ENCODE data around the gene LYST. TPM values are rescaled to one million over a fixed set of nuclear protein-coding genes. Genes with fewer than 3 reads are reported as not detected.

Gene LYST
- total RNA-seq, 4 donors from 2014 or later: 46.8 to 68.4 (median 47.8) TPM

GRCh38 chr1:235865565-235866204 lies 1.0 kb downstream of the LYST start:
- no peak for DNase-seq
- Histone ChIP-seq H3K4me1 (peaks cover 13 to 19% of the 10 kb centered on the region in 2 donors), H3K27ac (peak overlapping the region; percentile 94 to 97 (median 97)), H3K9me3 (no peaks in the 10 kb centered on the region), H3K27me3 (no peaks in the 10 kb centered on the region), H3K36me3 (no peaks in the 10 kb centered on the region), H3K4me3 (replicated peaks in 1 of 3) (peak overlapping the region; percentile 16 to 71 (median 66))
- WGBS, 2 donors: 3 to 4% methylated on average over 16 of the region's 16 CpGs
- intact Hi-C loops (cut with DNase I): no loop called here
- no peak for TF ChIP-seq POLR2A (IDR thresholded peaks at IDR 0.05)
- TF ChIP-seq CTCF (IDR thresholded peaks at IDR 0.05): peak in 2 of 6 experiments; percentile 23 to 28

DNA sequence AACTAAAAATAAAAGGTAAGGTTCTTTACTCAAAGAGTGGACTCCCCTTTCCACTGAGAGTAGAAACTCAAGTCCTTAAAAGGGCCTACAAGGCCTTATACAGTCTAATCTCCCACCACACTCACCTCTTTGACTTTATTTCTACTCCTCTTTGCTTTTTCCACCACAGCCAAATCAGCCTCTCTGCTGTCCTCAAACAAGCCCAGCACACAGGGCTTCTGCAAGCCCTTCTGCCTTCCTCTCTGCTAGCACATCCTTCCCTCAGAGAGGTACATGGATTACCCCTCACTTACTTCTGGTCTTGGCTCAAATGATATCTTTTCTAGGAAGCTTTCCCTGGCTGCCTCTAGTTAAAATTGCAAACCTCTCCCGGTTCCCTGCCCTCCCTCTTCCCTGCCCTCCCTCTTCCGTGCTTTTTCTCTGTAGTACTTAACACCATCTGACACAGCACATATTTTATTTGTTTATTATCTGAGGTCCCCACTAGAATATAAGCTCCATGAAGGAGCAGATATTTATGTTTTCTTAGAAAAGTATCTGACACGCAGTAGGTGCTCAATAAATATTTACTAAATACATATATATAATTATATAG lies 1.7 kb downstream of the LYST start:
- H3K36me3 ChIP-seq: no peaks in the 10 kb centered on the region
- intact Hi-C loops (cut with DNase I): loop anchor here (5.0 kb wide), 1 partner anchor 107 kb away; no protein-coding TSS in a partner anchor
- H3K9me3 ChIP-seq: no peaks in the 10 kb centered on the region
- no peak for DNase-seq
- TF ChIP-seq CTCF (IDR thresholded peaks at IDR 0.05): no peak
- no peak for TF ChIP-seq POLR2A (IDR thresholded peaks at IDR 0.05)
- H3K27ac ChIP-seq: peak overlapping the region in 2 of 3 donors; percentile 97
- WGBS, 2 donors: 44 to 45% methylated on average over 2 of the region's 3 CpGs
- peaks cover 13 to 19% of the 10 kb centered on the region in 2 donors for H3K4me1 ChIP-seq
- H3K4me3 ChIP-seq (replicated peaks in 1 of 3): no peak overlapping the region
- H3K27me3 ChIP-seq: no peaks in the 10 kb centered on the region

- WGBS, 2 donors: 94 to 97% methylated on average over 10 of the region's 10 CpGs
- Histone ChIP-seq H3K4me1 (peaks cover 13 to 19% of the 10 kb centered on the region in 2 donors), H3K36me3 (no peaks in the 10 kb centered on the region), H3K9me3 (no peaks in the 10 kb centered on the region), H3K4me3 (replicated peaks in 1 of 3) (no peak overlapping the region), H3K27ac (no peak overlapping the region), H3K27me3 (no peaks in the 10 kb centered on the region)
- TF ChIP-seq CTCF (IDR thresholded peaks at IDR 0.05) (no peak), POLR2A (IDR thresholded peaks at IDR 0.05) (no peak)
- DNase-seq: no peak
- intact Hi-C loops (cut with DNase I): loop anchor here (5.0 kb wide), 1 partner anchor 108 kb away; no protein-coding TSS in a partner anchor
Observed at GRCh38 chr1:235864469-235864868, 2.2 kb downstream of the LYST start.

GRCh38 chr1:235863699-235864093 lies 3.0 kb downstream of the LYST start:
- no peak for DNase-seq
- Histone ChIP-seq H3K27ac (no peak overlapping the region), H3K4me3 (replicated peaks in 1 of 3) (no peak overlapping the region), H3K27me3 (no peaks in the 10 kb centered on the region), H3K36me3 (no peaks in the 10 kb centered on the region), H3K9me3 (no peaks in the 10 kb centered on the region), H3K4me1 (peaks cover 13 to 19% of the 10 kb centered on the region in 2 donors)
- TF ChIP-seq CTCF (IDR thresholded peaks at IDR 0.05) (no peak), POLR2A (IDR thresholded peaks at IDR 0.05) (no peak)
- intact Hi-C loops (cut with DNase I): loop anchor here (5.0 kb wide), 1 partner anchor 109 kb away; no protein-coding TSS in a partner anchor
- 94 to 96% methylated on average over 4 of the region's 4 CpGs for WGBS, 2 donors

DNA sequence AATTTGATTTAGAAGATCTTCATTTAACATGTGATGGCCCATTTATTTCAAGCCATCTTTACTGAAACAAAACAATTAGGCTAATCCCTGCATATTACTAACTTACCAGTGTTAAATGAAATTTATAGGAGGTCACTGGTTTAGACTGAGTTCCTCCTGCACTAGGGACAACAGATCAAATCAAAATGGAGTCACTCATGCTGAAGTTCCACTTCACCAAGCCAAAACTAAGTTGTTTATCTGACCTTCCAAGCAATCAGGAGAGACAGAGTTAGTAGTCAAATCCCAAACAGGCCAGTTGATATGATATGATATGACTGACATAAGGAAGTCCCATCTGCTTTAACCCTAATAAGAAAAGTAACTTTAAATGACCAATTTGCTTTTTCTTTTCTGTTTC lies 4.8 kb downstream of the LYST start:
- Histone ChIP-seq H3K27ac (no peak overlapping the region), H3K27me3 (no peaks in the 10 kb centered on the region), H3K9me3 (no peaks in the 10 kb centered on the region), H3K4me1 (peaks cover 5 to 13% of the 10 kb centered on the region in 2 donors), H3K4me3 (replicated peaks in 1 of 3) (no peak overlapping the region), H3K36me3 (no peaks in the 10 kb centered on the region)
- intact Hi-C loops (cut with DNase I): loop anchor here (5.0 kb wide), 1 partner anchor 110 kb away; no protein-coding TSS in a partner anchor
- DNase-seq: no peak
- no peak for TF ChIP-seq CTCF (IDR thresholded peaks at IDR 0.05)
